Measurements from ENCODE around the gene SCAMP3. TPM values are rescaled to one million over a fixed set of nuclear protein-coding genes. Genes with fewer than 3 reads are reported as not detected.
"Not testable (repeated sequence)": the region's sequence is repeated elsewhere in the genome, so short reads cannot be mapped to it uniquely, and the experiment has no call there.

Gene SCAMP3
- total RNA-seq, 1 donor from 2014 or later, result 89.7 TPM

DNA sequence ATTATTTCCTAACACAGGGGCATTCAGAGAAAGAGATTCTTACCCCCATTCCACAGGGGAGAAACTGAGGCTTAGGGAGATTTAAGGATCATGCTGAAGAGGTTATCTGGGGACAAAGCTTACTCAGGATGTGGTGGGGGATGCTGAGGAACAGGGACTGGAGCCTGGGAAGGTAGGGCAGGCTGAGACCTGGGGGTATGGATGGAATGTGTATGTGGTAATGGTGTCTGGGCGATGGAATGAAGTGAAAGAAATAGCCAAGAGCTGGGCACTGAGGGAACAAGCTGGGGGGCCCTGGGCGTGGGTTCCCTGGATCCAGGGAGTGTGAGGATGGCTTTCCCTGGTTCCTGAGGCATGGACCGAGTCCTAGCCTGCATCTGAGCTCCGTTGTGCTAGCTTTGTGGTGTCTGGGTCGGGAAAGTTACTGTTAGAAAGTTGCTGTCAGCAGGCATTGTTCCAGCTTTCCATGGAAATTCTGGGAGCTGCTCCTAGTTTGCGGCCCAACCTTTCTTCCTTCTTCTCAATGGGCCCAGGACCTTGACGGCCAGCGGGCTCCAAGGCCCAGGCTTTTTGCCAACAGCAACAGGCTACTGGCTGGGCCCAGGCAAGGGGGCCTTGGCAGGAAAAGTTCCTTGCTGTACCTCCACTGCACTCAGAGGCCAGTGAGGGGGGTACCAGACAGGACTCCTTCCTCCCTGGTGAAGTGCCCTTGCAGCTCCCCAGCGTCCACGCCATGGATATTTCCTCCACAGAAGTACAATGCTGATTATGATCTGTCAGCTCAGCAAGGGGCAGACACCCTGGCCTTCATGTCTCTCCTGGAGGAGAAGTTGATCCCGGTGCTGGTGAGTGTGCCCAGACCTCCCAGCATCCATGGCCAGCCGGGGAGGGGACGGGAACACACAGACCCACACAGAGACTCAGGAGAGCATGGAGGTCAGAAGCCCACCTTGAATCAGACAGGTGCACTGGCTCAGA, 29.9 kb downstream of the SCAMP3 start:
- intact Hi-C loops (cut with micrococcal nuclease), result not testable (repeated sequence)

DNA sequence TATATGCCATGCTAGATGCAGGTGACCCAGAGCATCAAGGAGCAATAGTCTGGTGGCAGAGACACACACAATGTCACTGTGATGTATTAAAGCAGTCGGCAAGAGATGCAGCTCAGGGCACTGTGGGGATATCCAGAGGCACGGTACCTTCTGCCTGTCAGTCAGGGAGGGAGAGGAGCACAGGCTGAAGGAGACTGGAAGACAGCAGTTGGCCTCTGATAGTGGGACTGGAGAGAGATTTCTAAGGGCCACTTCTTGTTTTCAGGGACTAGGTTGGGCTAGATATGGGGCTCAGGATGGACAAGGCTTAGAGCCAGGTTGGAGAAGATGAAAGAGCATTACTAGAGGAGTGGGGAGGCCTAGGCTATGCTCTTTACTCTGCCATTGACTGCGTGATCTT, 30.9 kb downstream of the SCAMP3 start:
- intact Hi-C loops (cut with micrococcal nuclease), result not testable (repeated sequence)

DNA sequence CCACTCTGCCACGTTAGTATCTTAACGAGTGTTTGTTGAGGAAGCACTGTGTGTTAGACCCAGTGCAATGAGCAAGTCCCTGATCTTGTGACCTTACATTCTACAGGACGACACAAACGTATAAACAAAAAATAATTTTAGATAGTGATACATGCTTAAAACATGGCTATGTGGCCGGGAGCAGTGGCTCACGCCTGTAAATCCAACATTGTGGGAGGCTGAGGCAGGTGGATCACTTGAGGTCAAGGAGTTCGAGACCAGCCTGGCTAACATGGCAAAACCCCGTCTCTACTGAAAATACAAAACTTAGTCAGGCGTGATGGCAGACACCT, 34.1 kb downstream of the SCAMP3 start:
- intact Hi-C loops (cut with micrococcal nuclease), result no loop called here

DNA sequence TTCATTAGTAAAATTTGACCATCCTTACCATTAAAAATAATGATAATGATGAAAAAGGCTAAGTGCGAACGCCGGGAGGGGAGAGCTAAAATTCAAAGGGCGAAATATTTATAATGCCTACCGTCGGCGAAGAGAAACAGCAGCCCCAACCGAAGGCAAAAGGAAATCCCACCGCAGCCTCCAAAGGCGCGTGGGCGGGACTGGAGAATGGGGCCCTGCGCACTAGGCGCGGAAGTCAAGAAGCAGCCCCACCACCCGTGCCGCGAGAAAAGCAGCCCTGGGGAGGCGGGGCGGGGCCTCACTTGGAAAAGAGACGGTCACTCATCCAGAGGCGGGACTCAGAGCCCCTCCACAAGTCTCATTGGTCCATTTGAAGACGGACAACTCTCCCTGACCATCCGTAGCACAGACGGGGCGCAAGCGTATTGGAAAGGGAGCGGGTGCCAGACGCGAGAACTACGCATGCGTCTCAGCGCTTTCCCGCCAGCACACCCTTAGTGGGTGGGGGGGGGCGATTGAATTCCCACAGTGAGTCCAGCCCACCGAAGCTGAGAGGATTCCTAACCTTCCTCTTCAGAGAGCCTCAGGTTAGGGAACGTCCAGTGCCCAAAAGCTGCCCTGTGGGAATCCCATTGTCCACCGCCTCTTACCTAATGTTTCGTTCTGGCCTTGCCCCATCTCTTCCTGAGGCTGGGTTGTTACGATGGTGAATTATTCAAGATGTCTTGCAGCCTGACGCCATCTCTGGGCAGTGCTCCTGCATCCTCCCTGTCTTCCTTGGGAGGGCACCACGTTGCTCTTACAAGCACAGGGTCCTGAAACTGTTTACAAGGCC, 34.7 kb downstream of the SCAMP3 start:
- intact Hi-C loops (cut with micrococcal nuclease), result no loop called here

DNA sequence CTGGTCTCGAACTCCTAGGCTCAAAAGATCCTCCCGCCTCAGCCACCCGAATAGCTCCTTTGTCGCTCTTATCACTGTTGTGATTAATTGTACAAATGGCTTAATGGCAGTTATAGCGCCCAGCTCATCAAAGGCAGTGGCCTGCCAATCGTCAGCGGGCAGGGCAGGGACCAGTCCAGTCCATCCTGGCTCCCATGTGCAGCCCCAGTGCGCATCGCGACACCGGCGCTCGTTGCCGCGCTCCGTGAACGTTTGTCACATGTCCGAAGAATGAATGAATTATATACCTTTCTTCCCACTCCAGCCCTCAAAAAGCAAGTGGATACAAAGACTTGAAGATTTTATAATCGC, 35.3 kb downstream of the SCAMP3 start:
- intact Hi-C loops (cut with micrococcal nuclease), result loop anchor here (1.0 kb wide), 4 partner anchors 17 to 51 kb away; no protein-coding TSS in a partner anchor

DNA sequence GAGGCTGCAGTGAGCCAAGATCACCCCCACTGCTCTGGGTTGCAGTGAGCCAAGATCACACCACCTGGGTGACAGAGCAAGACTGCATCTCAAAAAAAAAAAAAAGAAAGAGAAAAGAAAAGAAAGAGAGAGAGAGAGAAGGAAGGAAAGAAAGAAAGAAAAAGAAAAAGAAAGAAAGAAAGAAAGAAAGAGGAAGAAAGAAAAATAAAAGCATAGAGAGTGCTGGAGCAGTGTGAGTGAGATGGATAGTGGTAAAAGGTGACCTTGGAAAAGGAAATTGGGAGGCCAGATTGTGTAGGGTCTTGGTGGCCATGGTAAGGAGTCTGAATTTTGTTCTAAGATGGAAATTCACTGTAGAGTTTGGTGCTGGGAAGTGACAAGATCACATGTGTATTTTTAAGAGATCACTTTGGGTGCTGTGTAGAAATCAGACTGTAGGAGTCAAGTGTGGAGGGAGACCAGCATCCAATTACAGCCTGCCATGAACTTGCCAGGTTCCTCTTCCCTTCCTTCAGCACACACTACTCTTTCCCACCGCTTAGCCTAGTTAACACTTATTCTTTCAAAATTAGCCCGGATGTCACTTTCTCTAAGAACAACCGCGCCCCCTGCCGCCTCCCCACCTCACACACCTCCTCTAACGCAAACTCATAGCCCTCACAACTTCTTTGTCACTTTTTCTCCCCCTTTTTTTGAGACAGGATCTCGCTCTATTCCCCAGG, 35.8 kb downstream of the SCAMP3 start:
- intact Hi-C loops (cut with micrococcal nuclease), result loop anchor here (1.0 kb wide), 4 partner anchors 18 to 50 kb away; no protein-coding TSS in a partner anchor

DNA sequence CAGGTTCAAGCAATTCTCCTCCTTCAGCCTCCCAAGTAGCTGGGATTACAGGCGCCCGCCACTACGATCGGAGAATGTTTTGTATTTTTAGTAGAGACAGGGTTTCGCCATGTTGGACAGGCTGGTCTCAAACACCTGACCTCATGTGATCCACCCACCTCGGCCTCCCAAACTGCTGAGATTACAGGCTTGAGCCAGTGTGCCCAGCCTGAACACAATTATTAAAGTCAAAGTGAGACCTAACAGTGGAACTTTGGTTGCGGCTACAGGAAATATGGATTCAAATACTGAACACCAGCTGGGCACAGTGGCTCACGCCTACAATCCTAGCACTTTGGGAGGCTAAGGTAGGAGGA, 36.8 kb downstream of the SCAMP3 start:
- intact Hi-C loops (cut with micrococcal nuclease), result not testable (repeated sequence)

DNA sequence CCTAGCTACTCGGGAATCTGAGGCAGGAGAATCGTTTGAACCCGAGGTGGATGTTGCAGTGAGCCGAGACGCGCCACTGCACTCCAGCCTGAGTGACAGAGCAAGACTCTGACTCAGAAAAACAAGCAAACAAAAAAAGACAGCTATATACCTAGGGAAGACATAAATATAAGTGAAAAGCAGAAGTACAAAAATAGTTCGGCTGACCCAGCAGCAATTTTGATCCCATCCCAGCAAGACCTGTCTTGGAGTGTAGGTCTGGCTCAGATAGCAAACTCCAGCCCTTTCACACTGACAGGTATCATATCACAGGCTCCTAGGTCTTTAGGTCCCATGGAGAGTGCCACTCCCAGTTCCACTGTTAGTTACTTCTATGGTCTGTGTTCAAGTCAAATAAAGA, 39.1 kb downstream of the SCAMP3 start:
- intact Hi-C loops (cut with micrococcal nuclease), result no loop called here

DNA sequence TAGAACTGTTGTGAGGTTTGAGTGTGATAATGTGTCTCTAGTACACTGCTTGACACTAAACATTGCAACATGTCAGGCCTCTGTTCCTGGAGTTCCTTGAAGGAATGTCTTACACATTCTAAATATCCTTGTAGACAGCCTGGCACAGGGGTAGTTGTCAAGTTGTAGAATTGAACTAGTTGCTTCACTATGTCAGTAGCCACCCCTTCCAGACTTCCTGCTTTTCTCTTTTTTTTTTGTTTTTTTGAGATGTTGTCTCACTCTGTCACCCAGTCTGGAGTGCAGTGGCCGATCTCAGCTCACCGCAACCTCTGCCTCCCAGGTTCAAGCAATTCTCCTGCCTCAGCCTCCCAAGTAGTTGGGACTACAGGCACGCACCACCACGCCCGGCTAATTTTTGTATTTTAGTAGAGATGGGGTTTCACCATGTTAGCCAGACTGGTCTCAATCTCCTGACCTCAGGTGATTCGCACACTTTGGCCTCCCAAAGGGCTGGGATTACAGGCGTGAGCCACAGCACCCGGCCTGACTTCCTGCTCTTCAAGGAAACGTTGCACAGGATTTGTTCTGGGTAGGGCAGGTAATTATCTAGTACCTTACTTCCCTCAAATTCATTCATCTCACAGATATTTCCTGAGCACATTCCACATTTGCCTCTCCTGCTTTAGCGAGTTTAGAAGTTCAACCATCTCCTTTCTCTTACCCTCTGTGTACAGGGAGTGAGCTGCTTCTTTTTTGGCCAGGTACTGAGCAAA, 41.8 kb downstream of the SCAMP3 start:
- intact Hi-C loops (cut with micrococcal nuclease), result not testable (repeated sequence)

DNA sequence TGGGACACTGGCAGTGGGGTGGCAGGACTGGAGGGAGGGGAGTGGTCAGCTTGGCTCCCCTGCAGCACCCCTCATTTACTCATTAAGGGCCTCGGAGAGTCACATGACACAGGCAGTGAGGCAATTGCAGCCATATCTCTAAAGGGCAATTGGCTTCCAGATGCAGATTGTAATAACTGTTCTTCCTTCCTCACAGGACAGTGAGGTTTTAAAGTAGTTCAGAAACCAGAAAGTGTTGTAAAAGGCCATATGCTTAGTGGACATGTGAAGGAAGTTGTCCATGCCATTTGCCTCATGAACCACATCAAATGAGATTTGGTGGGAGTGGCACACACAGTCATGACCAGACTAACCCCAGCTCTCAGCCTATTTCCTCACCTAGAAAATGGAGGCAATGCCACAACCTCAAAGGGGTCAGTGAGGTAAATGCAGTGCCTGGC, 42.5 kb downstream of the SCAMP3 start:
- intact Hi-C loops (cut with micrococcal nuclease), result no loop called here

DNA sequence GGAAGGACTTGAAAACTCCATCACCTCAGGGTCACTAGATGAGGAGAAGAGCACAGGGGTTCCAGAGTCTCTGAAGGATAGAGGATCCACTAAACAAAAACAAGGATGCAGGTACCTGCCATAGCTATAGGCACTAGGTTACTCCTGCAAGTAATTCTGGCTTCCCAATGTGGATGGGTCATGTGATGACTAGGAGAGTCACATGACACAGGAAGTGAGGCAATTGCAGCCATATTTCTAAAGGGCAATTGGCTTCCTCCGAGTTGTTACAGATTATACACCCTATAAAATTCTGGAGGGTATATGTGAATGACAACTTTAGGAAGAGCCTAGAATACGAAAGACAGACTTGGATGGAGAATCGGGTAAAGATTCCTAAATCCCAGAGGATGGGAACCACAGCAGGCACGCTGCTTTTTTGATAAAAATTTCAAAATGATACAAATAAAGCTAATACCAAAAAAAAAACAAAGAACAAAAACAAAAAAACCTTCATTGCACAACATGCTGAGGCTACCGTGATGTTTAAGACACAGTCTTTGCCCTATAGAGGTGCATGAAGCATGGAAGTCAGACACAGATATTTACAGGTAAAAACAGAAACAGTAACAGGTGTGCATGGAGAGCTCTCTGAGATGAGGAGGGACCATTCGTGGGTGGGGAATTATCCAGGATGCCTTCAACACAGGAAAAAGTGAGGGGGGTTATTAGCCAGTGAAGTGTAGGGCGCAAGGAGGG, 43.1 kb downstream of the SCAMP3 start:
- intact Hi-C loops (cut with micrococcal nuclease), result no loop called here

DNA sequence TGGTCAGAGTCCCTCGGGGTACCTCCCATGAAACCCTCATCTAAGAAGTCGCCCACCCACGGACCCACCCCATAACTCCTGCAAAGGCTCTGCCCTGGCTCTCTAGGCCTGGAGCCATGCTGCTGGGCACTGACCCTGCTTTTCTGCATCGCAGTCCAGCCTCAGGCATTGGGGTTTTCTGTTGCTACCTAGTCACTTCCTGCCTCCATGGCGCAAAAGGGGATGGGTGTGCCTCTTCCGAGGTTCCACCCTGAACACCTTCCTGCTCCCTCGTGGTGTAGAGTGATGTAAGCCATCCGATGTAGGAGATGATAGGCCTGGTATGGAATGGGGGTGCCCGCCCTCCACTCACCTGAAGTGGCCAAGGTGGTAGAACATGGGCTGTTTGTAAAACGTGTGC, 47.5 kb downstream of the SCAMP3 start:
- intact Hi-C loops (cut with micrococcal nuclease), result not testable (repeated sequence)

DNA sequence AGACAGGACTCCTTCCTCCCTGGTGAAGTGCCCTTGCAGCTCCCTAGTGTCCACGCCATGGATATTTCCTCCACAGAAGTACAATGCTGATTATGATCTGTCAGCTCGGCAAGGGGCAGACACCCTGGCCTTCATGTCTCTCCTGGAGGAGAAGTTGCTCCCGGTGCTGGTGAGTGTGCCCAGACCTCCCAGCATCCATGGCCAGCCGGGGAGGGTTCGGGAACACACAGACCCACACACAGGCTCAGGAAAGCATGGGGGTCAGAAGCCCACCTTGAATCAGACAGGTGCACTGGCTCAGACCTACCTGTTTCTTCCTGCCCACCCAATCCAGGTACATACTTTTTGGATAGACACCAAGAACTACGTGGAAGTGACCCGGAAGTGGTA, 50.1 kb downstream of the SCAMP3 start:
- intact Hi-C loops (cut with micrococcal nuclease), result not testable (repeated sequence)

DNA sequence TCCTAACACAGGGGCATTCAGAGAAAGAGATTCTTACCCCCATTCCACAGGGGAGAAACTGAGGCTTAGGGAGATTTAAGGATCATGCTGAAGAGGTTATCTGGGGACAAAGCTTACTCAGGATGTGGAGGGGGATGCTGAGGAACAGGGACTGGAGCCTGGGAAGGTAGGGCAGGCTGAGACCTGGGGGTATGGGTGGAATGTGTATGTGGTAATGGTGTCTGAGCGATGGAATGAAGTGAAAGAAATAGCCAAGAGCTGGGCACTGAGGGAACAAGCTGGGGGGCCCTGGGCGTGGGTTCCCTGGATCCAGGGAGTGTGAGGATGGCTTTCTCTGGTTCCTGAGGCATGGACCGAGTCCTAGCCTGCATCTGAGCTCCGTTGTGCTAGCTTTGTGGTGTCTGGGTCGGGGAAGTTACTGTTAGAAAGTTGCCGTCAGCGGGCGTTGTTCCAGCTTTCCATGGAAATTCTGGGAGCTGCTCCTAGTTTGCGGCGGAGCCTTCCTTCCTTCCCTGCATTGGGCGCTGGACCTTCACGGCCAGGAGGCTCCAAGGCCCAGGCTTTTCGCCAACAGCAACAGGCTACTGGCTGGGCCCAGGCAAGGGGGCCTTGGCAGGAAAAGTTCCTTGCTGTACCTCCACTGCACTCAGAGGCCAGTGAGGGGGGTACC, 50.6 kb downstream of the SCAMP3 start:
- intact Hi-C loops (cut with micrococcal nuclease), result not testable (repeated sequence)

DNA sequence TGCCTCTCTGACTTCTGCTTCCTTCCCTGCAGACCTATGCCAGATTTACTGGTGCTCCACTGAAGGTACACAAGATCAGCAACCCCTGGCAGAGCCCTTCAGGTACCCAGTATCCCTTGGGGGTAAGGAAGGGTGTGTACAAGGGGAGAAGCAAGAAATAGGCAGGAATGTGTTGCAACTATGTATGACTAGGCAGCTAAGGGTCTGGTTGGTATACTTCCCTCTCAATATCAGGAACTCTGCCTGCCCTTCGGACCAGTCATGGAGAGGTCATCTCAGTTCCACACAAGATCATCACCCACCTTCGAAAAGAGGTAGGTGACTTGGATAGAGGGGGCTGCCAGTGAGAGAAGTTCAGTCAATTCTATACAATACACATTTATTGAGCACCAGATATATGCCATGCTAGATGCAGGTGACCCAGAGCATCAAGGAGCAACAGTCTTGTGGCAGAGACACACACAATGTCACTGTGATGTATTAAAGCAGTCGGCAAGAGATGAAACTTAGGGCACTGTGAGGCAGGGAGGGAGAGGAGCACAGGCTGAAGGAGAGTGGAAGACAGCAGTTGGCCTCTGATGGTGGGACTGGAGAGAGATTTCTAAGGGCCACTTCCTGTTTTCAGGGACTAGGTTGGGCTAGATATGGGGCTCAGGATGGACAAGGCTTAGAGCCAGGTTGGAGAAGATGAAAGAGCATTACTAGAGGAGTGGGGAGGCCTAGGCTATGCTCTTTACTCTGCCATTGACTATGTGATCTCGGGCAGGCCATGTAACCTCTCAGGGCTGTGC, 51.7 kb downstream of the SCAMP3 start:
- intact Hi-C loops (cut with micrococcal nuclease), result no loop called here

DNA sequence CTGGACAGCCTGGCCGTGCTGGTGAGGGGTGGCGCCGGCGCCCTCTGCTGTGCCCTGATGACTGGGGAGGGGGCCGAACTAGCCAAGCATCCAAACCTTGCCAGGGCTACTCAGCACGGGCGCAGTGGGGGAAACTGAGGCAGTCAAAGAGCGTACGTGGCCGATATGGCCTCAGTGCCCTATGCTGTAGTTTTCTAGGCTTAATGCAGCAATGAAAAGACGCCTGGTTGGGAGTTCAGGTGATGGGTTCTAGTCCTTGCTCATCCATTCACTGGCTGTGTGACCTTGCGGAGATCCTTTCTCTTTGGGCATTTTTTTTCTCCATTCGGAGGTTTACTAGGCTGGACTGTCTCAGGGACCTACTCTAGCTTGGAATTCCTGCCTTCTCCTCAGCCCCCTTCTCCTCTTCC, 52.8 kb downstream of the SCAMP3 start:
- intact Hi-C loops (cut with micrococcal nuclease), result loop anchor here (2.0 kb wide), 1 partner anchor 35 kb away; no protein-coding TSS in a partner anchor

DNA sequence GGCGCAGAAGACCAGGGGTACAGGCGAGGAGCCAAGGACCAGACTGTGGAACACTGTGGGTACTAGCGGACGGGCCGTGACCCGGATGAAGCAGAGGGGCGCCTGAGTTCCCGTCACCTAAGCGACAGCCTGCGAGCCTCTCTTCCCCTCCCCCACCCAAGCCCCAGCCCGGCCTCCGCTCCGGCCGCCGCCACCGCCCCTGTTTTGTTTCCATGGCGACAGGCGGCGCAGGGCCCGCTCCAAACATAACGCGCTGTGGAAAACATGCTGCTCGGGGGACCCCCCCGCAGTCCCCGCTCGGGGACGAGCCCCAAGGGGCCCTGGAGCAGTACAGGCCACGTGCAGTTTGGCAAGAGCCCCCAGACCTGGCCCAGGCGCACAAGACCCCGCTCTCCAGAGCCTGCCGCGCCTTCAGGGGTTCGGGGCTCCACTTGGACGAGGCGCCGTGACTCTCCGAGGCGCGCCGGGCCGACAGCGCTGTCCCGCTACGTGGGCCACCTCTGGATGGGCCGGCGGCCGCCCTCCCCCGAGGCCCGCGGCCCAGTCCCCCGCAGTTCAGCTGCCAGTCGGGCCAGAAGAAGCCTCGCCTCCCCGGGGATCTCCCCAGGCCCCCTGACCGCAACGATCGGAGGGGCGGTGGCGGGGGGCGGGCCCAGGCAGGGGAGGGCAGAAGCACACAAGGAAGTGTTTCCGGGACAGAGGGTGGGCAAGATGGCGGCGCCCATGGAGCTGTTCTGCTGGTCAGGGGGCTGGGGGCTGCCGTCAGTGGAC, 53.4 kb downstream of the SCAMP3 start, which contains the start of gene MTX1:
Gene MTX1 (plus strand): TSS at position 155 of the 771 bp plus-strand sequence. CDS start 110 bp downstream, at position 265.
- intact Hi-C loops (cut with micrococcal nuclease), result loop anchor here (2.0 kb wide), 1 partner anchor 36 kb away; no protein-coding TSS in a partner anchor

Data from T-helper 2 cell treated with Interferon-gamma antibody and Interleukin-4, amounts not matched to agents 100 ng/mL and 5 ng/mL, for 36 hours (primary cell).